Measurements from ENCODE around the gene SYNE2.
"Not testable (repeated sequence)": the region's sequence is repeated elsewhere in the genome, so short reads cannot be mapped to it uniquely, and the experiment has no call there.

Gene SYNE2

DNA sequence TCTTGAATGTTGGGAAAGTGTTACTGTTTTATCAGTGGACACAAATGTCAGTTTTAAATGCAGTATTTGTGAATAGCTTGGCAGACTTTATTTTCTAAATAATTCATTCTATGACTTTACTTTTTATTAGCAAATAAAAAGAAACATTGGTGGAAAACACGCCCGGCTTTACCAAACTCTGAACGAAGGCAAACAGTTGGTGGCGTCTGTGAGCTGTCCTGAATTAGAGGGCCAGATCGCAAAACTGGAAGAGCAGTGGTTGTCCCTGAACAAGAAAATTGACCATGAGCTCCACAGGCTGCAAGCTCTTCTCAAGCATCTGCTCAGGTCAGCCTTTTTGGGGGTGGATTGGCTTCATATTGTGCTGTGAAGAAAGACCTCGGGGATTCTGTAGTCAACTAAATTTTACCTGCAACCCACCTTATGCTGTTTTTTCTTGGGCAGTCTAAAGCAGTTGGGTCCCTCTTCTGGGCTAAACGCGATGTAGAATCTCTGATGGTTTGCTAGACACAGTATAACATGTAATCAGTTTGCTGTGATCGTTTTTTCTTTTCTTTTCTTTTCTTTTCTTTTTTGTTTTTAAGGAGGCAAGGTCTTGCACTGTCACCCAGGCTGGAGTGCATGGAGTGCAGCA, 285.0 kb downstream of the SYNE2 start:
- no peak for DNase-seq

DNA sequence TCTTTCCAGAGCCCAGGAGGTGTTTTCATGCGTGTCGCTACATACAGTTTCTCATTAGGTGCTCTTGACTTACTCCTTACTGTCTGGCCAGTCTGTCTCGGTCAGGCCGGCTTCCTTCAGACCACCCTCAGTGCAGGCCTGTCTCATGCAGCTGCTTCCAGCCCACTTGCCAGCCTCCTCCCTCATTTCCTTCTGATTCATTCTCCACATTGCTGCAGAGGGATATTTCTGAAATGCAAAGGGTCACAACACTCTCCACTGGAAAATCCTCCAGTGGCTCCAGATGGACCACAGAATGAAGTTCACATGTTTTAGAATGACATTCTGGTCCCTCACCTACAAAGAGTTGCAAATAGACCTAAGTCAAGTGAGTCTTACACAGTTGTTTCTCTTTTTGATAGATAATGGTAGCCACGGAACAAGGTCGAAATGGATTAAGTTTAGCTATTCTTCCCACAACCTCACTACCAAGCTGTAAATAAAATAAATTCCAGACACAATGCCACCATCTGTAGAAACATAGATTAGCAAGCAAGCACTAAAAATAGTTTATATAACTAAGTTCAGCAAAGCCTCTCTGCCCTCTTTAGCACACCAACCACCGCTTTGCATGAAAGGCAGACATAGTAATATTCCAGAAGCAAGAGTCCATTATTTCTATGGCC, 294.5 kb downstream of the SYNE2 start:
- DNase-seq: no peak

DNA sequence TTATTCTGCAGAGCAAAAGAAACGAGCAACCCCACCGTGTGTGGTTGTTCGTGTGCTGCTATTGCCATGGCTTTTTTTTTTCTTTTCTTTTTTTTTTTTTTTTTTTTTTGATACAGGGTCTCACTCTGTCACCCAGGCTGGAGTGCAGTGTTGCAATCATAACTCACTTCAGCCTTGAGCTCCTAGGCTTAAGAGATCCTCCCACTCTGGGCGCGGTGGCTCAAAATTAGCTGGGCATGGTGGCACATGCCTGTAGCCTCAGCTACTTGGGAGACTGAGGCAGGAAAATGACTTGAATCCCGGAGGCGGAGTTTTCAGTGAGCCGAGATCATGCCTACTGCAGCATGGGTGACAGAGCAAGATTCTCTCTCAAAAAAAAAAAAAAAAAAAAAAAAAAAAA, 297.1 kb downstream of the SYNE2 start:
- DNase-seq: no peak

DNA sequence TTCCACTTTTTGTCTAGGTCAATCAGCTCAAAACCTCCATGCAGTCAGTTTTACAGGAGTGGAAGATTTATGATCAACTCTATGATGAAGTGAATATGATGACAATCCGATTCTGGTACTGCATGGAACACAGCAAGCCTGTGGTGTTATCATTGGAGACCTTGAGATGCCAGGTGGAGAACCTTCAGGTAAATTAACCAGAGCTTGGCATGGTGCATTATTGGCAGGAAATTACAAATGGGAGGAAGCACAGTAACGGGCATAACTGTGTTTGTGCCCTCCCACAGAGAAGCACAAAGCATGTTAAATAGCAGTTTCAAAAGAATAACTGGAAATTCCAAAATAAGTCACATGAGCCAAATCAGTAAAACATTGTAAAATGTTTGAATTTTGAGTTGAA, 305.8 kb downstream of the SYNE2 start:
- DNase-seq: no peak

DNA sequence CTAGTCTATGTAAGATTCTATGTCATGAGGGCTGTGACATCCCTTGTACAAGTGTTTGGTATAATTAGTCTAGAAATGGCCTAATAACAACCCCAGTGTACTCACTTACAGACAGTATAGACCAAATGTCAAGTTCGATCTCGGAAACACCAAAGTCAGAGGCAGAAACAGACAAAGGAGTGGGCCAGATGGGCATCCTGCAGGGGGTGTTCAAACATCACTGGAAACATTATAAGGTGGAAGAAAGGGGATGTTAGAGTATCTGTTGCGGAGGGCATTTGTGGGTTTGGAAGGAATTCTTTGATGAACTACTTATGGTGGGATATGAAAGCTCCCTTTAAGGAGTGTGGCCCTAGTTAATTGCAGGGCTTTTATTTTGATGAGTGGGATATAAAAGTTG, 306.8 kb downstream of the SYNE2 start:
- DNase-seq: no peak

DNA sequence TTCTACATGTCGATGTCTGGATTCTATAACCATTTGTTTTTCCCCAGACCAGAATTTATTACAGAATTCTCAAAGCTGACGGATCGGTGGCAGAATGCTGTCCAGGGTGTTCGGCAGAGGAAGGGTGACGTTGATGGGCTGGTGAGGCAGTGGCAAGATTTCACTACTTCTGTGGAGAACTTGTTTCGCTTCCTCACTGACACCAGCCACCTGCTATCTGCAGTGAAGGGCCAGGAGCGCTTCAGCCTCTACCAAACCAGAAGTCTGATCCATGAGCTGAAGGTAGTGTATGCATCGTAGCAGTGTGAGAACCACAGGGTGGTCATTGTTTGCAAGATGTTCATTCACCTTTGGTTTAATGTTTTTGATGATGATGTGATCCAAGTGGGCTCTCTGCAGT, 317.4 kb downstream of the SYNE2 start:
- no peak for DNase-seq

DNA sequence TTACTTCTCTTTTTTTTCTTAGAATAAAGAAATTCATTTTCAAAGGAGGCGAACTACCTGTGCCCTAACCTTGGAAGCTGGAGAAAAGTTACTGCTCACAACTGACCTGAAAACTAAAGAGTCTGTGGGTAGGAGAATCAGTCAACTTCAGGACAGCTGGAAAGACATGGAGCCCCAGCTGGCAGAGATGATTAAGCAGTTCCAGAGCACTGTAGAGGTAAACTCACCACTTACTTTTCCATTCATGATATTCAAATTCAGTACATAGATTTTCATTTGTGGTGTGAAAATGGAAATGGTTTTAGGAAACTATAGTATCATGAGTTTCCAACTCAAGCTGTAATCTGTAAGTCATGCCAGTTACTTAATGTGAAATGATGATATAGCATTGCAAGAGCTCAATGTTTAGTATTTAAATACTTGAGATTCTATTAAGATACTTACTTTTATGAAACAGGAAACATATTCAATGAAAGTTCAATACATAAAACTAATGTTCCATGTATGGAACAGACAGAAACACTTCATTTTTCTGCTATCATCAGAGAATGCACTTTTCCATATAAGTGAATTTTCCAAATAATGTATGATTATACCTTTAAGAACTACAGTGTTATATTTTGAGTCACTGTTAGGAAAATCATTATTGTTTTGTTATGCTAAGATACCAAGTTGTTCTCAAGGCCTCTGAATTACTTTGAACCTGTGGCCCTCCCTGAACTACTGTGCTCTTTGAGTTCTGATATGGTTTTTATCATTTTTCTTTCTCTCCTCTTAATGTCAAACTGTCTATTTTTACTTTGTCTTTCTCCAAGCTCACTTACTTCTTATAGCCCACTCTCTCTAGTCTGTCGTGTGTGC, 322.3 kb downstream of the SYNE2 start:
- DNase-seq: no peak

DNA sequence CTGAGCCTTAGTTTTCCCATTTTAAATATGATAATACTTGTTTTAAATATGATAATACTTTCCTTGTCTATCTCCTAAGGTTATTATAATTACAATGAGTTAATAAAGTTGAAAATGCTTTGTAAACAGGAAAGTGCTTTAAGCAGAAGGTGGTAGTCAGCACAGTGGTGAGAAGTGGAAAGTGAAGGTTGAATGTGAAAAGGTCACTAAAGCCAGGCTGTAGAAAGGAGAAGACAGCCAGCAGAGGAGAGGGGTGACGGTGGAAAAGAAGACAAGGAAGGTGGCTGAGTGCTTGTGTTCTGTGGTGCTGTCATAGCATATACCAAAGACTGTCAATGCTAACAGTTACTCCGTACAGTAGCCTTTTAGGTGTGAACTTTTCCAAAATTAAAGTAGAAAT, 323.5 kb downstream of the SYNE2 start:
- DNase-seq: no peak

DNA sequence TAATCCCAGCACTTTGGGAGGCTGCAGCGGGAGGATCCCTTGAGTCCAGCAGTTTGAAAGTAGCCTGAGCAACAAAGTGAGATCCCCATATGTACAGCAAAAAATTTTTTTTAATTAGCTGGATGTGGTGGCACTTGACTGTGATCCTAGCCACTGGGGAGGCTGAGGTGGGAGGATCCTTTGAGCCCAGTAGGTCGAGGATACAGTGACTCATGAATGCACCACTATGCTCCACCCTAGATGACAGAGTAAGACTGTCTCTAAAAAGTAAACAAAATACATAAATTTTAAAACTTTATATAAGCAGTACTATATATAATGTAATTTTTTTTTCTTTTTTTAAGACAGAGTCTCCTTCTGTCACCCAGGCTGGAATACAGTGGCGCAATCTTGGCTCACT, 326.0 kb downstream of the SYNE2 start:
- no peak for DNase-seq

DNA sequence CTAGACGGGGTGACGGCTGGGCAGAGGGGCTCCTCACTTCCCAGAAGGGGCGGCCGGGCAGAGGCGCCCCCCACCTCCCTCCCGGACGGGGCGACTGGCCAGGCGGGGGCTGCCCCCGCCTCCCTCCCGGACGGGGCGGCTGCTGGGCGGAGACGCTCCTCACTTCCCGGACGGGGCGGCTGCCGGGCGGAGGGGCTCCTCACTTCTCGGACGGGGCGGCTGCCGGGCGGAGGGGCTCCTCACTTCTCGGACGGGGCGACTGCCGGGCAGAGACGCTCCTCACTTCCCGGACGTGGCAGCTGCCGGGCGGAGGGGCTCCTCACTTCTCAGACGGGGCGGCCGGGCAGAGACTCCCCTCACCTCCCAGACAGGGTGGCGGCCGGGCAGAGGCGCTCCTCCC, 330.1 kb downstream of the SYNE2 start:
- DNase-seq: not testable (repeated sequence)

DNA sequence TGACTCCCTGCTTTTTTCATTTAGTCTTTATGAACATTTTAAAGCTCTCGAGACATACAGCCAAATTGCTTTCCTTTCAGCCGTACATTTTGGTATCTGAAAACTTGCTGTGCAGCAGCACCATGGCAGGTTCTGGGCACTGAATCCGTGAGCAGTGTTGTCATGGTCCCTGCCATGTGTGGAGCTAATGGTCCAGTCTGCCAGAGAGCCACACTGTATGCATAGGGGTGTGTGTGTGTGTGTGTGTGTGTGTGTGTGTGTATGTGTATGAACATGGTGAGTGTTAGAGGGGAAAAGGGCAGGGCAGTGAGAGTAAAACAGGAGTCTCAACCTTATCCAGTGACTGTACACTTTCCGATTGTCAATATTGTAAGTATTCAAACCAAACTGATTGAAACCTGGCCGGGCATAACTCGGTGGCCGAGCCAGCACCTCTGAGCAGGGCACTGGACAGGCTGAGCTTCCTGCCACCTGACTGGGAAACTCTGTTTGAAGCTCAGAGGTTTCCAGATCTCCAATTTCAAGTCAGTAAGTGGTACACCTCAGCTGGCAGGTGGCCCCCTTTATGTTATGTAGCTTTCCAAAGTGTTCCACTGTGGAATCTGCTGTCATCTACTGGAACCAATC, 331.4 kb downstream of the SYNE2 start:
- no peak for DNase-seq

DNA sequence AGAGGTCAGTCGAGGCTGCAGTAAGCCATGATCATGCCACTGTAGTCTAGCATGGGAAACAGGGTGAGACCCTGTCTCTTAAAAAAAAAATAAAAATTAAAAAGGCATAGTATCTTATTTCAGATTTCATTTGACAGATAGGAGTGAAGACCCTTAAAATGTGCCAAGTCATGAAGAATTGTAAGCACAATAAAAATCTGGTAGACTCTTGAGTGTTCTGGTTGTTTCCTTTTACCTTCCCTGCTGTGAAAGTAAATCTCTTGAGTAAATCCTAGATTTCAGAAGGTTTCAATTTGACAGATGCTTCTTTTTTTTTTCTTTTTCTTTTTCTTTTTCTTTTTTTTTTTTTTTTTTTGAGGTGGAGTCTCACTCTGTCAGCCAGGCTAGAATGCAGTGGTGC, 332.4 kb downstream of the SYNE2 start:
- DNase-seq: no peak

DNA sequence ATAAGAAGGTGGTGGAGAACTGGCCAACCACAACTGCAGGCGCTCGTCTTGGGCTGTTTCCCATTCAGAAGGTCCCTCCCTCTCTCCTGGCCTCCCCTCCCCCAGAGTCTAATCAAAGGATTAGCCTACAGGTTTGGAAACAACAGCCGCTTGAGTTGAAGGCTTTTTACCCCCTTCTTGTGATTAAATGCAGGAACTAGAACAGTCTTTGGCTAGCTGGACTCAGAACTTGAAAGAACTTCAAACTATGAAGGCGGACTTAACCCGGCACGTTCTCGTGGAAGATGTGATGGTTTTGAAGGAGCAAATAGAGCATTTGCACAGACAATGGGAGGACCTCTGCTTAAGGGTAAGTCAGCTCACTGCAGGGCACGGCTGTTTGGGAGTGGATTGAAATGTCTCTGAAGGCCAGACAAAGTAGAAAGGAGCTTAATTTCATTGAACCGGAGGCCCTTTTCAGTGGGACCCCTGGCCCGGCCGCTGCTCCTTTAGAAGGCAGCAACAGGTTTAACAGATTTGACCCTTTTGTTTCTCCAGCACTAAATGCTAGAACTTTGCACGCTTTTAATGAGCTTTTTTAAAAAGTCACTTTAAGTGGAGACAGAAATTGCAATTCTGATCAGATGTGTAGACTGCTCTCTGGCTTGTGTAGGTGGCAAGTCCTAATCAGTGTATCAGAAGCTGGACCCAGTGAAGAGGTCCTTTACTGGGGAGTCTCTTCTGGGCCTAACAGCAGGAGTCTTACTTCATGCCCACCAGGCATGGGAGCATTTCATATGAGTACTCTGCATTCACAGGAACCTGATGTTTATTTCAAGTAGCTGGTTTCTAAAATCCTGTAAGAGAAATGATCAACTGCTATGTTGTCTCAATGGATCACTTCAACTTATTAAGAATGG, 333.7 kb downstream of the SYNE2 start:
- no peak for DNase-seq

DNA sequence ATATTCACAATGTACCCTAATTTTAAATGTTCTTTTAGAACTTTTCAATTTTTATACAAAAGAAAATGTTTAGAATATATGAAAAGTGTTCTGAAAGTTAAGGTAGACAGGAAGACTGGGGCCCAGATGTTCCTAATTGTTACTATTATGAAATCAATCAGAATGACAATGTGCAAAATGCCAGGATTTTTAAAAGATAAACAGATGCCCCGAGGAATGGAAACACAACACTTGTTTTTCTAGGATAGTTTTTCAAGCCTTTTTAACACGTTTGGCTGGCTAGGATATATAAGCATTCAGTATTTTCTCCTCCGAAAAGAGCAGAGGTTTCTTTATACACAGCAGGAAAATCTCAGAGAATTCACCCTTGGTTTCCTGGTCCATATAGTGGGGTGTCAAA, 334.5 kb downstream of the SYNE2 start:
- no peak for DNase-seq

DNA sequence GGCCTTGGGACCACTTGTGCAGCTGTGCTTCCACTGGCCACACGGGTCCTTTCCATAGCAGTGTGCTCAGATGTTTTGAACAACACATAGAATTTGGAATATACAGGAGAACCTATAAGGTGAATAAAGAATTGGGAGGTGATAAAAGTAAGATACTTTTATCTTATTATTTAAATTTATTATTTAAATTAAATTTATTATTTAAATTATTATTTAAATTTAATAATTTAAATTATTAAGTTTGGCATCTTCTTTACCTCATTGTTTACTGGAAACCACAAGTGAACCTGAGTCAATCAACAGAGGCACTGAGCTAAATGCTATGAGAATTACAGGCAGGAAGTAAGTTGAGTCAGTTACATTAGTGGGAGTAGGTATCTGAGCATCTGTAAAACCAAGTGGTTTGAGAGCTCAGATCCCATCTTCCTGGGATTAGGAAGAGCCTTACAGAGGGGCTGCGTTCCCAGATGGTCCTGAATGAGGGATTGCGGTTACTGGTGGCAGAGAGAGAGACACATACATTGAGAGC, 338.2 kb downstream of the SYNE2 start:
- no peak for DNase-seq

DNA sequence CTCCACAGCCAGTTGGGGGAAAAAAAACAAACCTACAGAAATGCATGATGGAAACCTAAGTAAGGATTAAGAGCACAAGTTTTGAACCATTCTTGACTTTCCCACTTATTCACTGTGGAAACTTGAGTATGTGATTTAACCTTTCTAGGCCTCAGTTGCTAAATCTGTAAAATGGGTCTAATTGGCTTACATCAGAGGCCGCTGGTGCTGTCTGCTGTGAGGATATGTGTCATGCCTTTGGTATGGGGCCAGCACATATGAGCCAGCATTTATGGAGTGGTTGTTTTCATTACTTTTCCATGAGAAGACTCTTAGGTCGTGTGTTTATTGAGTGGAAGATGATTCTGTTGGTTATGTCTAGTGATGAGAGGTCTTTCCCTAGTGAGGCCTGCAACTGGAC, 339.0 kb downstream of the SYNE2 start:
- no peak for DNase-seq

DNA sequence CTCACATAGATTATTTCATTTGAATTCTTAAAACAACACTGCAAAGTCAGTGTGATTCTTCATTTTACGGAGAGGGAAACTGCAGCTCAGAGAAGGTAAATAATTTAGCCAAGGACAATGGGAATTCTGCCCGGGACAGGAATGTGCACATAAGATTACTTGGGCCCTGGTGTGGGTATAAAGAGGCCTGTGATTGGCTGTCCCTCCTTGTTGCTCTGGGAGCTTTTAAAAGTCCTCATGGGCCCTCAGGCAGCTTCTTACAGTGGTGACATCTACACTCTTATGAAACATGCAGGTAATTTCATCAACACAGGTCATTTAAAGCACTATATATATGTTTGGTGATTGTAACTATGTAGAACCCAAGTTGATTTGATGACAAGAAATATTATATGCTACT, 341.0 kb downstream of the SYNE2 start:
- no peak for DNase-seq

DNA sequence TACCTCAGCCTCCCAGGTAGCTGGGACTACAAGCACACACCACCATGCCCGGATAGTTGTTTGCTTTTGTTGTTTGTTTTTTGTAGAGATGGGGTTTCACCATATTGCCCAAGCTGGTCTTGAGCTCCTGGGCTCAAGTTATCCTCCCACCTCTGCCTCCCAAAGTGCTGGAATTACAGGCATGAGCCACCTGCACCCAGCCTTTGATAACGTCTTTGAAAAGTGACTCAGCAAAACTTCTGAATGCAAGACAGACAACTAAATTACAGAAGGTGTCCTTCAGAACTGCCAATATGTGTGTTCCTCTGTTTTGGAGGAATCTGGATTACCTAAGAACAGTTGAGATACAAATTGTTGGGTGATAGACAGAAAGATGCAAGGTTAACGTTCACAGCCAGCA, 341.6 kb downstream of the SYNE2 start:
- no peak for DNase-seq

DNA sequence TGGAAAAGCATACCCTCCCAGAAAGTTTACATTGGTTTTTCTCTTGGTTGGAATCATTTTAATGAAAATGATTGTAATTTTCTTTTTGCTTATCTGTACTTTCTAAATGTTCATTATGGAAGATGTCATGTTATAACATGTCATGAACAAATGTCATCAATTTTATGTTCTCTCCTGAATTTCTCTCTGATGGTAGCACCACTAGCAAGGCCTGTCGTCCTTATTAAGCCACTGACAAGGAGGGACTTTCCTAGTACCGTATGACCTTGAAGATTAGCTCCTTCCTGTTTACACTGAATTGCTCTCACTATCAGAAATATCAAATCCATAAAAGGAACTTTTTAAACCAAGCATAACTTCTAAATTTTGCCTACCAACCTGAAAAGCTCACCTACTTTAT, 342.4 kb downstream of the SYNE2 start:
- DNase-seq: no peak

DNA sequence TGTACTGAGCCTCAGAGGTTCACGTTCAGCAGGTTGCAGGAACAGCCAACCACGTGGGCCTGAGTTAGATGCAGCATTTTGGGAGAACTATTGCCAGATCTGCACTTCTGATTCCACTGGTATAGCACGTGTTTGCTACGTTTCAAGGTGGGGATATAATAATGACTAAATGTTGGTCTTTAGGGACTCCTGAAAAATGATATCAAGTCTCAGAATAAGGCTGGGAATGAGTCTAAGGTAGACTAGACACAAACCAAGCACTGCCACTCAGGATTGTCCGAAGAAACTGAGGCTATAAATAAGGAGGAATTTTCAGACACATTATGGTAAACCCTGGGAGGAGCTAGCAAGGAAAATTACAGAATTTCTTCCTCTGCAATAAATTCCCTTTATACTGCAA, 343.3 kb downstream of the SYNE2 start:
- no peak for DNase-seq

DNA sequence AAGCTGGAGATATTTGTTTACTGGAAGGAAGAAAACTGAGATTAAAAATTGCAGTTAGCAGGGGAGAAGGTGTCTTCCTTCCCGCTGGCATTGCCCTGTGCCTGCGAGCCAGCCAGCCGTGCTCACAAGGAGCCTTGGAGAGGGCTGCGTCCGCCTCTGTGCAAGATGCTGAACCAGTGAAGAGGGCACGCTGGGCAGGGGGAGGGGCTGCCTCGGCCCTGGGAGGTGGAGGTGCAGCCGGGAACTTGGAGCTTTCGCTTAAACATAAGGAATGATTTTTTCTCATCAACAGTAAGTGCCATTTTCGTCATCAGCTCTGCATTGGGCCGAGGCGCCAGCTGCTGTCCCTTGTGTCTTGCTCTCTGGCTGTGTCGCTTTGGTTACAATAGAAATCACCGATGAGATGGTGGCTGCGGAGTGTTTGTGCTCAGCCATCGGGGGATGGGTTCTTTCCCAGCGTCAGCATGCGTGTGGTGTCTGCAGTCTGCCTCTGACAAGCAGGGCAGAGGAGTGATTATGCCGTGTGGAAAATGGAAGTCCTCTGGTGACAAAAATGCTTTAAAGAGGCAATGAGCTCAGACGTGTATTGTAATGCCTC, 344.1 kb downstream of the SYNE2 start:
- no peak for DNase-seq

DNA sequence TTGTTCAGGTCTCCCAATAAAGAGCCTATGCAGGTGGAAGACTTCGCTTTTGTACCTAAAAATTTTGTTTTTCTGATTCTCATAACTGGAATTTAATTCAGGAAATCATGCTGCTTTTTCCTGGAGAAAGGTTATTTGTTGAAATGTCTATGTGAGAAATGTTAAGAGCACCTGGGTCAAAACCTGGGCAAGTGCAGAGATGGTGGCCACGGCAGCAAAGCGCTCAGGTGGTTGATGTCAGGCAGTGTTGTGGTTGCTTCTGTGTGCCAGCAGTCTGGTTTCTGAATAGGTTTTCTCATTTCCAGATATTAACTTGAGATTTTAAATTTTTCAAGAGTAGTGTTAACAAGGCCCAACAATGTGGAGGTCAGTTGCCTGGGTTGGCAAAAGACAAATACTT, 345.2 kb downstream of the SYNE2 start:
- DNase-seq: no peak

Data from RPMI8226 (cell line).